ENCODE measurements around the gene TFCP2L1. TPM values are rescaled to one million over a fixed set of nuclear protein-coding genes. Genes with fewer than 3 reads are reported as not detected.

The TFCP2L1 gene
- total RNA-seq, 4 donors from 2014 or later, result 0.20 to 0.63 (median 0.41) TPM

GRCh38 chr2:121255358-121255757 is 29.6 kb downstream of the TFCP2L1 start:
- Histone ChIP-seq H3K36me3 (no peaks in the 10 kb centered on the region), H3K4me1 (no peaks in the 10 kb centered on the region), H3K27ac (no peak overlapping the region), H3K9me3 (no peaks in the 10 kb centered on the region), H3K4me3 (no peak overlapping the region), H3K27me3 (no peaks in the 10 kb centered on the region)
- no peak for DNase-seq (ENCODE audit: low spot score in 2 of 2)
- WGBS, 2 donors, result 59 to 63% methylated on average over 8 of the region's 8 CpGs
- no peak for TF ChIP-seq CTCF (IDR thresholded peaks at IDR 0.05)
- TF ChIP-seq EP300 (IDR thresholded peaks at IDR 0.05), result no peak
- no peak for TF ChIP-seq POLR2A (IDR thresholded peaks at IDR 0.05)

GRCh38 chr2:121254748-121255147 is 30.3 kb downstream of the TFCP2L1 start:
- 75 to 76% methylated on average over 4 of the region's 4 CpGs for WGBS, 2 donors
- Histone ChIP-seq H3K4me3 (no peak overlapping the region), H3K27ac (no peak overlapping the region), H3K36me3 (no peaks in the 10 kb centered on the region), H3K27me3 (no peaks in the 10 kb centered on the region), H3K4me1 (no peaks in the 10 kb centered on the region), H3K9me3 (no peaks in the 10 kb centered on the region)
- TF ChIP-seq CTCF (IDR thresholded peaks at IDR 0.05) (no peak), POLR2A (IDR thresholded peaks at IDR 0.05) (no peak), EP300 (IDR thresholded peaks at IDR 0.05) (no peak)
- no peak for DNase-seq (ENCODE audit: low spot score in 2 of 2)

GRCh38 chr2:121253674-121254240 is 31.2 kb downstream of the TFCP2L1 start:
- Histone ChIP-seq H3K27me3 (no peaks in the 10 kb centered on the region), H3K9me3 (no peaks in the 10 kb centered on the region), H3K4me1 (no peaks in the 10 kb centered on the region), H3K36me3 (no peaks in the 10 kb centered on the region), H3K4me3 (no peak overlapping the region), H3K27ac (no peak overlapping the region)
- TF ChIP-seq EP300 (IDR thresholded peaks at IDR 0.05) (no peak), POLR2A (IDR thresholded peaks at IDR 0.05) (no peak)
- no peak for DNase-seq (ENCODE audit: low spot score in 2 of 2)
- 87 to 89% methylated on average over 10 to 13 of the region's 13 CpGs for WGBS, 2 donors

- Histone ChIP-seq H3K9me3 (no peaks in the 10 kb centered on the region), H3K36me3 (no peaks in the 10 kb centered on the region), H3K27ac (no peak overlapping the region), H3K4me1 (no peaks in the 10 kb centered on the region), H3K4me3 (no peak overlapping the region), H3K27me3 (no peaks in the 10 kb centered on the region)
- no peak for DNase-seq (ENCODE audit: low spot score in 2 of 2)
- WGBS, 2 donors, result 90 to 93% methylated on average over 12 of the region's 12 CpGs
- TF ChIP-seq POLR2A (IDR thresholded peaks at IDR 0.05) (no peak), EP300 (IDR thresholded peaks at IDR 0.05) (no peak), CTCF (IDR thresholded peaks at IDR 0.05) (no peak)
These were observed 31.9 kb downstream of the TFCP2L1 start for GRCh38 chr2:121253021-121253673.

GRCh38 chr2:121251497-121251896 is 33.5 kb downstream of the TFCP2L1 start:
- no peaks in the 10 kb centered on the region for H3K4me1 ChIP-seq
- no peak overlapping the region for H3K27ac ChIP-seq
- no peak for TF ChIP-seq POLR2A (IDR thresholded peaks at IDR 0.05)
- no peak for TF ChIP-seq CTCF (IDR thresholded peaks at IDR 0.05)
- no peak for TF ChIP-seq EP300 (IDR thresholded peaks at IDR 0.05)
- no peaks in the 10 kb centered on the region for H3K36me3 ChIP-seq
- H3K9me3 ChIP-seq, result no peaks in the 10 kb centered on the region
- no peaks in the 10 kb centered on the region for H3K27me3 ChIP-seq
- H3K4me3 ChIP-seq, result no peak overlapping the region
- no peak for DNase-seq (ENCODE audit: low spot score in 2 of 2)
- 42 to 57% methylated on average over 1 of the region's 1 CpG for WGBS, 2 donors
